ENCODE results near the gene C1QTNF12. TPM values are rescaled to one million over a fixed set of nuclear protein-coding genes. Genes with fewer than 3 reads are reported as not detected.

The C1QTNF12 gene
- total and polyA plus RNA-seq, 4 donors = 1.2 to 3.0 (median 2.0) TPM

- TF ChIP-seq, protein P1, sequence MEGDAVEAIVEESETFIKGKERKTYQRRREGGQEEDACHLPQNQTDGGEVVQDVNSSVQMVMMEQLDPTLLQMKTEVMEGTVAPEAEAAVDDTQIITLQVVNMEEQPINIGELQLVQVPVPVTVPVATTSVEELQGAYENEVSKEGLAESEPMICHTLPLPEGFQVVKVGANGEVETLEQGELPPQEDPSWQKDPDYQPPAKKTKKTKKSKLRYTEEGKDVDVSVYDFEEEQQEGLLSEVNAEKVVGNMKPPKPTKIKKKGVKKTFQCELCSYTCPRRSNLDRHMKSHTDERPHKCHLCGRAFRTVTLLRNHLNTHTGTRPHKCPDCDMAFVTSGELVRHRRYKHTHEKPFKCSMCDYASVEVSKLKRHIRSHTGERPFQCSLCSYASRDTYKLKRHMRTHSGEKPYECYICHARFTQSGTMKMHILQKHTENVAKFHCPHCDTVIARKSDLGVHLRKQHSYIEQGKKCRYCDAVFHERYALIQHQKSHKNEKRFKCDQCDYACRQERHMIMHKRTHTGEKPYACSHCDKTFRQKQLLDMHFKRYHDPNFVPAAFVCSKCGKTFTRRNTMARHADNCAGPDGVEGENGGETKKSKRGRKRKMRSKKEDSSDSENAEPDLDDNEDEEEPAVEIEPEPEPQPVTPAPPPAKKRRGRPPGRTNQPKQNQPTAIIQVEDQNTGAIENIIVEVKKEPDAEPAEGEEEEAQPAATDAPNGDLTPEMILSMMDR (IDR thresholded peaks at IDR 0.05; ENCODE audit: control extremely low read depth, extremely low read depth) = no peak
- peaks cover 4 to 21% (median 10%) of the 10 kb centered on the region in 3 donors for H3K27me3 ChIP-seq (ENCODE audit: control insufficient read depth in 3 of 3, insufficient read depth in 3 of 3, low read length in 2 of 3)
- peaks cover 0 to 18% (median 0%) of the 10 kb centered on the region in 5 donors for H3K4me1 ChIP-seq (ENCODE audit: control insufficient read depth in 5 of 5, insufficient read depth in 5 of 5, low read length in 5 of 5)
- no peaks in the 10 kb centered on the region for H3K9me3 ChIP-seq (ENCODE audit: control insufficient read depth in 4 of 4, insufficient read depth in 3 of 4, low read length in 3 of 4)
- DNase-seq (peak in 1 of 3 donors; percentile 10), ATAC-seq (ENCODE audit: insufficient read depth, low FRiP score) (no peak)
- no peaks in the 10 kb centered on the region for H3K36me3 ChIP-seq (ENCODE audit: control insufficient read depth in 4 of 4, insufficient read depth in 4 of 4, low read length in 4 of 4)
- no peak overlapping the region for H3K9ac ChIP-seq (ENCODE audit: insufficient read depth in 1 of 2, low read length in 2 of 2)
- no peak overlapping the region for H3K27ac ChIP-seq (ENCODE audit: low read depth in 1 of 2, low read length in 1 of 2)
- H3K4me3 ChIP-seq = no peak overlapping the region
- WGBS, 2 donors = 45 to 60% methylated on average over 17 to 19 of the region's 19 CpGs
Measured at GRCh38 chr1:1206966-1207531, 39.5 kb downstream of the C1QTNF12 start.

DNA sequence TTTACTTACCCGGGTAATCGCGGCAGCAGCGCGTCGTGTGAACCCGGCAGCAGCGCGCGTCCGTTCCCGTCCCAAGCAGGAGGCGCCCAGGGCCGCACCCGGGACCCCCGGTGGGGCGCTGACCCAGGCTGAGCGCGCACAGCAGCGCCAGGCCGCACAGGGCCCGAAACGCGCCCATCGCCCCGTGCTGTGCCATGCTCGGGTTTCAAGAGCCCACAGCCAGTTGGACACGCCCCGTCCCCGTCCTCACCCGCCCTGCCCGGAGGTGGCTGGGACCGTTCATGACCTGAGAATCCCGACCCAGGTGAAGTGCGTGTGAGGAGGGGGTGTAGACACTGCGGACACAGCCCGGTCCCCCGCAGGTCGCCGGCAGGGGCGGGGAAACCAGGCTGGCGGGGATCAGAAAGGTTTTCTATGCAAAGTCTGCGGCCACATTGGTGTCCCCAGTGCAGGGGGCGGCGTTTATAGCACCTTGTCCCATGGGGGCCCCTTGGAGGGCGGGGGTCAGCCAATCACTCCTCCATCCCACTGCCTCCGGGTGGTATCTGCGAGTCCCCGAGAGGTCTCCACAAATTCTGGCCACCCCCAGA lies 40.1 kb downstream of the C1QTNF12 start, which contains the start of gene TNFRSF18:
TNFRSF18 (minus strand) TSS at position 217 of the 590 bp plus-strand sequence; CDS start at position 196, 21 bp downstream.
- no peak within 1 kb of the TSS for H3K9ac ChIP-seq (ENCODE audit: insufficient read depth in 1 of 2, low read length in 2 of 2)
- ATAC-seq (ENCODE audit: insufficient read depth, low FRiP score) = no peak

GRCh38 chr1:1205769-1206375 lies 40.6 kb downstream of the C1QTNF12 start:
- ATAC-seq (ENCODE audit: insufficient read depth, low FRiP score) = no peak
- peaks cover 4 to 21% (median 10%) of the 10 kb centered on the region in 3 donors for H3K27me3 ChIP-seq (ENCODE audit: control insufficient read depth in 3 of 3, insufficient read depth in 3 of 3, low read length in 2 of 3)
- 18 to 26% methylated on average over 30 to 31 of the region's 31 CpGs for WGBS, 2 donors
- peaks cover 0 to 13% (median 0%) of the 10 kb centered on the region in 5 donors for H3K4me1 ChIP-seq (ENCODE audit: control insufficient read depth in 5 of 5, insufficient read depth in 5 of 5, low read length in 5 of 5)
- TF ChIP-seq, protein P1 (IDR thresholded peaks at IDR 0.05; ENCODE audit: control extremely low read depth, extremely low read depth) = no peak
- no peak overlapping the region for H3K9ac ChIP-seq (ENCODE audit: insufficient read depth in 1 of 2, low read length in 2 of 2)
- peak in 1 of 3 donors; percentile 13 for DNase-seq
- H3K36me3 ChIP-seq (ENCODE audit: control insufficient read depth in 4 of 4, insufficient read depth in 4 of 4, low read length in 4 of 4) = no peaks in the 10 kb centered on the region
- H3K27ac ChIP-seq (ENCODE audit: low read depth in 1 of 2, low read length in 1 of 2) = no peak overlapping the region
- H3K4me3 ChIP-seq = no peak overlapping the region
- no peaks in the 10 kb centered on the region for H3K9me3 ChIP-seq (ENCODE audit: control insufficient read depth in 4 of 4, insufficient read depth in 3 of 4, low read length in 3 of 4)

More for the DNA sequence above, 40.1 kb downstream of the C1QTNF12 start, which contains the start of gene TNFRSF18:
- Histone ChIP-seq H3K36me3 (ENCODE audit: control insufficient read depth in 4 of 4, insufficient read depth in 4 of 4, low read length in 4 of 4) (no peaks in the 10 kb centered on the region), H3K9me3 (ENCODE audit: control insufficient read depth in 4 of 4, insufficient read depth in 3 of 4, low read length in 3 of 4) (no peaks in the 10 kb centered on the region), H3K27me3 (ENCODE audit: control insufficient read depth in 3 of 3, insufficient read depth in 3 of 3, low read length in 2 of 3) (peaks cover 4 to 21% (median 10%) of the 10 kb centered on the region in 3 donors), H3K4me1 (ENCODE audit: control insufficient read depth in 5 of 5, insufficient read depth in 5 of 5, low read length in 5 of 5) (peaks cover 0 to 13% (median 0%) of the 10 kb centered on the region in 5 donors), H3K27ac (ENCODE audit: low read depth in 1 of 2, low read length in 1 of 2) (no peak within 1 kb of the TSS), H3K4me3 (no peak within 1 kb of the TSS)
- peak in 2 of 3 donors; percentile 25 to 38 for DNase-seq
- WGBS, 2 donors = 4 to 7% methylated on average over 39 to 49 of the region's 49 CpGs
- TF ChIP-seq, protein P1 (IDR thresholded peaks at IDR 0.05; ENCODE audit: control extremely low read depth, extremely low read depth) = no peak

All from lung (tissue), 12 donors.